ENCODE results near the gene PLCG1.

DNA sequence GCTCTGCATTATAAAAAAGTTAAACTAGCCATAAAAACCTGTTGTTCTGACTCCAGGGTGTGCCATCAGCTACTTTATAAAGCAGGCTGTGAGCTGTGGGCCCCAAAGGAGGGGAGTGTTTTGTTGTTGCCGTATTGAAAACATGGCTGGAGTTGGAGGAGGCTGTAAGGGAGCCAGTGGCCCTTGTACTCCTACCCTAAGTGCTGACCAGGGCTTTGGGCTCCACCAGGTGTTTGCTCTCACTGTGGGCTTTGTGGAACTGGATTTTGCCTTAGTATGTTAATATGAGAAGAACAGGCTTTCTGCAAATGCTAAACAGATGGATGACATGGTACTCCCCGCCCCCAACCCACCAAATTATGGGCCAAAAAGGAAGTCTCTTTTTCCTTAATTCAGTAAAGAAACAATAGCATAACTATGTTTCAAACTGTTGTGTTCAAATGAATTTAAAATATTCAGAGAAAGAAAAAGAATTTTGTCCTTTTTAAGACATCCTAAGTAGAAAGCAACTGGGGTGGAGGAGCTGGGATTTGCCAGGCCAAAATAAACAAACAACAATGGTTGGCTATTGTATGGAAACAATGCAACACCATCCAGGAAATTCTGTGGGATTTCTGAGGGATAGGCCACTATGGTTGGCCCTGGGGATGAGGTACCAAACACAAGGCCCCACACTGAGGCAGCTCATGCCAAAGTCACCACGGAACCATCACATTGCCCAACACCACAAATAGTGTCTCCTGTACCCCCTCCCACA, 63.3 kb downstream of the PLCG1 start:
- TF ChIP-seq, protein P1, sequence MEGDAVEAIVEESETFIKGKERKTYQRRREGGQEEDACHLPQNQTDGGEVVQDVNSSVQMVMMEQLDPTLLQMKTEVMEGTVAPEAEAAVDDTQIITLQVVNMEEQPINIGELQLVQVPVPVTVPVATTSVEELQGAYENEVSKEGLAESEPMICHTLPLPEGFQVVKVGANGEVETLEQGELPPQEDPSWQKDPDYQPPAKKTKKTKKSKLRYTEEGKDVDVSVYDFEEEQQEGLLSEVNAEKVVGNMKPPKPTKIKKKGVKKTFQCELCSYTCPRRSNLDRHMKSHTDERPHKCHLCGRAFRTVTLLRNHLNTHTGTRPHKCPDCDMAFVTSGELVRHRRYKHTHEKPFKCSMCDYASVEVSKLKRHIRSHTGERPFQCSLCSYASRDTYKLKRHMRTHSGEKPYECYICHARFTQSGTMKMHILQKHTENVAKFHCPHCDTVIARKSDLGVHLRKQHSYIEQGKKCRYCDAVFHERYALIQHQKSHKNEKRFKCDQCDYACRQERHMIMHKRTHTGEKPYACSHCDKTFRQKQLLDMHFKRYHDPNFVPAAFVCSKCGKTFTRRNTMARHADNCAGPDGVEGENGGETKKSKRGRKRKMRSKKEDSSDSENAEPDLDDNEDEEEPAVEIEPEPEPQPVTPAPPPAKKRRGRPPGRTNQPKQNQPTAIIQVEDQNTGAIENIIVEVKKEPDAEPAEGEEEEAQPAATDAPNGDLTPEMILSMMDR (IDR thresholded peaks at IDR 0.05; ENCODE audit: low read depth, low read length): no peak
- no peak for TF ChIP-seq POLR2A (IDR thresholded peaks at IDR 0.05; ENCODE audit: extremely low read depth, insufficient read length)
- TF ChIP-seq MYC (IDR thresholded peaks at IDR 0.05; ENCODE audit: low read depth, low read length): no peak
- TF ChIP-seq, protein P2, sequence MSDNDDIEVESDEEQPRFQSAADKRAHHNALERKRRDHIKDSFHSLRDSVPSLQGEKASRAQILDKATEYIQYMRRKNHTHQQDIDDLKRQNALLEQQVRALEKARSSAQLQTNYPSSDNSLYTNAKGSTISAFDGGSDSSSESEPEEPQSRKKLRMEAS (IDR thresholded peaks at IDR 0.05; ENCODE audit: low read depth, low read length): no peak

All from NB4 (cell line).